Activated effector memory CD4-positive, alpha-beta T cell treated with anti-CD3 and anti-CD28 coated beads, Interleukin-2, amount 50 U/mL, for 16 hours (primary cell): ENCODE data around the gene KRT20.
"Not testable (repeated sequence)": the region's sequence is repeated elsewhere in the genome, so short reads cannot be mapped to it uniquely, and the experiment has no call there.

Experiments used
- DNase-seq: peaks from one replicate; pipeline ENCODE4 v3.0.0-alpha.2; 2020

KRT20 gene

GRCh38 chr17:40895106-40895730 is 10.2 kb upstream of the KRT20 start:
- DNase-seq, result no peak

DNA sequence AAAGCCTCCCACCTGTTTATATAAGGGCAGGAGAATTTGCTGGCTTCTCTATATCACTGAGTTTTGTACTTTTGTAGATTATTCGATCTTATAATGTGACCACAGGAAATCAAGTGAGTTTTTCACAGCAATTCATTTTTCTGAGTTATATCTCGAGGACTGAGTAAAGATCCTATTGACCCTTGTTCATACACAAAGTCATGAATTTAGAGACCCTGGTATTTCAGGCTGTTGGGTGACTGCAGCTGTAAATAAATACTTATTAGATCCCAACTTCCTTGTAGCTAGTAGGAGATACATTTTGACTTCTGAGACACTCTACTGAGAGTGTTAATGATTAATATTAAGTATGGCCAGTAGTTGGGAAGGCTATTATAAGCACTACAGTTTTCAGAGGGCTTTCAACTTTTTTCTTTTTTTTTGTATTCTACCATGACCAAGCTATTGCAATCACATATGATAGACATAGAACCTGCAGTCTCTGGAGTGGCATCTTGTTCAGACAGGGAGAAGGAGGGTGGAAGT is 3.2 kb upstream of the KRT20 start:
- no peak for DNase-seq

- no peak for DNase-seq
Observed at GRCh38 chr17:40886090-40886489, 1.0 kb upstream of the KRT20 start.

GRCh38 chr17:40883626-40884334 is 1.3 kb downstream of the KRT20 start:
- no peak for DNase-seq

- DNase-seq, result no peak
Observed at GRCh38 chr17:40883031-40883430, 2.0 kb downstream of the KRT20 start.

GRCh38 chr17:40879026-40879425 is 6.0 kb downstream of the KRT20 start:
- DNase-seq, result no peak

GRCh38 chr17:40878044-40878443 is 7.0 kb downstream of the KRT20 start:
- no peak for DNase-seq

DNA sequence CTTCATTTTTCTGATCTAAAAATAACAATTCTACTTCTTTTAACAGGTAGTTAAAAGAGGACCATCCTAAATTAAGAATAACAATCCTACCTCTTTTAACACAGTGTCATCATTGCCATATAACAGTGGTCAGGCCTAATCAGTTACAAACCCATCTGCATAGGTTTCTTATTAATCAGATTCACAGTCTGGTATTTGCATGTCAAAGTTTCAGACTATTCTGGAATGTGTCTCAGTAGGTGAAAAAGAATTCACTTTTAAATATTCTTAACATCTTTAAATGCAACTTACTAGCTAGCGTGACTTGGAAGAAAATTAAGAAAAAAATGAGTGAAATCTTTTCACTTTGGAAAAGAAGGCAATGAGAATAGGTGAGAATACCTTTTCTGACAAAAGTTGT is 11.2 kb downstream of the KRT20 start:
- no peak for DNase-seq

DNA sequence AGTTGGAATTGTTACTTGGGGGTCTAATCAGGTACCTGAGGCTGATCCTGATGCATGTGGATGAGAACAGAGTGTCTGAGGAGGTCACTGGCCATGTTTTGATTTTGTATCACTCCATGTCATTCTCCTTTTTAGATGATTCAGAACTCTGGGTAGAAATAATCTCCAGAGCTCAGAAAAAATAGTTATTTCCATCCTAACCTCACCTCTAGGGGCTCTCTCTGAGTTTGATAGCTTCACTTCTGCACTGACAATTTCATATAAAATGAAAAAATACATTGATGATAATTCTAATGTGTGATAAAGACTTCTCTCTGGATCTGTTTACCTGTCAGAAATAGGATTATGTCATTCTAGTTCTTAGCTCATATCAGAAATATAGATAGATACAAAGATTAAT is 11.8 kb downstream of the KRT20 start:
- DNase-seq, result no peak

- no peak for DNase-seq
Observed at GRCh38 chr17:40872416-40872815, 12.6 kb downstream of the KRT20 start.

DNA sequence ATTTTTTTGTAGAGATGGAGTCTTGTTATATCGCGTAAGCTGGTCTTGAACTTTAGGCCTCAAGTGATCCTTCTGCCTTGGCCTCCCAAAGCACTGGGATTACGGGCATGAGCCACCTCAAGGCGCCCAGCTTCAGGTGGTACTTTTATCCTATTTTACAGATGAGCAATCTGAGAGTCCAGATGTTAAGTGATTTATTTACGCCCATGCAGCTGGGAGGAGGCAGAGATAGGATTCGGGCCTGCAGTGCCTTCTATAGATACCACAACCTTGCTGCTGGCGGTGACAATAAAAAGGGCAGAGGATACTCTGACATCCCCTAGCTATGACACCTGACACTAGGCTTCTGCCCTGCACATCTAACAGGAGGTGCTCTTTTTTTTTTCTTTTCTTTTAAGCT is 13.7 kb downstream of the KRT20 start:
- no peak for DNase-seq

- no peak for DNase-seq
Observed at GRCh38 chr17:40870136-40870535, 14.9 kb downstream of the KRT20 start.

DNA sequence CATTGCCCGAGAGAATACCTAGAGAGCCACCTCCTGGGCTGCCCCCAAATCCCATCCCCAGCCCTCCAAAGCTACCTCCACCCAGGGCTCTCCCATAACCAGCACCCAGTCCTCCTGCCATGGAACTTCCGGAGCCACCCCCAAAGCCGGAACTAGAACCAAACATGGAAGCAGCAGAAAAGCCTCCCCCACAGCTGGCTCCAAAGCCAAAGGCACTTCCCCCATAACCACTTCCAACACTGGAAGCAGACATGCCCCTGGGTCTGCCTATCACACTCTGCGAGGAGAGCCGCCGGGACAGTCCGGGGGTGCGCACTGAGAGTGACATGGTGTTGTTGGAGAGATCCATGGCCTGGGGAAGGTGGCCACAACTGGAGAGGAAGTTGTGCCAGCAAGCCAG is 18.2 kb downstream of the KRT20 start, which contains the start of gene KRT12:
KRT12 (minus strand) TSS at position 386 of the 400 bp plus-strand sequence; CDS start at position 349, 37 bp downstream.
- DNase-seq, result no peak

DNA sequence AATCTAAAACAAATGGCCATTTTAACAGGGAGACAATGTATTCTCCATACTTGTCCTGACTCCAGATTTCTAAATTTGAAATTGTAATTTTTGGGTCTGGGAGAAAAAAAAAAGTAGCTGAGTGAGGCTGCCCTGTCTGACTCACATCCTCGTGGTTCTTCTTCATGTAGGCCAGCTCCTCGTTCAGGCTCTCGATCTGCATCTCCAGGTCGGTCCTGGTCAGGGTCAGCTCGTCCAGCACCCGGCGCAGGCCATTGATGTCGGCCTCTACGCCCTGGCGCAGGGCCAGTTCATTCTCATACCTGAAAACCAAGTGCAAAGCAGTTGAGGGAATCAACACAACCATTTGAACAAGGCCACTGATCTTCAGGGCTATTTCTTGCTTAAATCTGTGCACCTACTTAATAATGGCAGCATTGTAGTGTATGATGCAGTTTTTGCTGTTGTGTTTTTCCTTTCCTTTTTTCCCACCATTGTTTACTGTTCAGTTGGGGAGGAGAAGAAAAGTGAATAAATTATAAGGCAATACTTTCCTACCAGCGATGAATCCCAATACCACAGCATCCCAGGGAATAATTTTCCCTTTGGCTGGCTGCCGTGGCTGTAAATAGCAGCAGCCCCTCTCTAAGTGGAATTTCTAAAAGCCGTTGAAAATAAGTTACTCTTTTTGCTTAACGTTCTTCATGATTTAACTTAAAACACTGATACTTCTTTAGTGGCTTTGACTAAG is 20.2 kb downstream of the KRT20 start:
- no peak for DNase-seq

DNA sequence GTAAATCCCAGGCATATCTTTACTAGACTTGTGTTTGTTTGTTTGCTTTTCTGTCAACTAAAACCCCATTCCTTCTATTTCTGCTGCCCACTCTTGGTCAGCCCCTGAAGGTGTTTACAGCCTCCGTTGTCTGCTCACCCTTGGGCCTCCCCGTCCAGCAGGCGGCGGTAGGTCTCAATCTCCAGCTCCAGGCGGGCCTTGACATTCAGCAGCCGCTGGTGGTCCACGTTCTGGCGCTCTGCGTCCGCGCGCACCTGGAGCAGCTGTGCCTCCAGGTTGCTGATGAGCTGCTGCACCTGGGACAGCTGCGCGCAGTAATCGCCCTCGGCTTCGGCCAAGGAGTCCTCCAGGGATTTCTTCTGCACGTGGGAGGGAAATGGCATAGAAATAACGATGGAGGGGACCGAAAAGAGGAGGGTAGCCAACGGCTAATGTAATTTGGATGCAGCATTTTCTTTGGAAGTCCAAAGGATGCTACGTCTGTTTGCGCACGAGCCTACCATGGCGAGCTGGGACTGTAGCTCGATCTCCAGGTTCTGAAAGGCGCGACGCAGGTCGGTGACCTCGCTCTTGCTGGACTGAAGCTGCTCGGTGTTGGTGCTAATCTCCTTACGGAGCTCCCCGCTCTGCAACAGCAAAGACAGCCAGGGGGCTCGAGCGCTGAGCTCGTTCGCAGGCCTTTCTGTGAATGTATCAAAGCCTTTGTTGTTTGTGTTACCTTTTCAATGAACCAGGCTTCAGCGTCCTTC is 21.9 kb downstream of the KRT20 start:
- DNase-seq, result no peak

- DNase-seq, result no peak
Observed at GRCh38 chr17:40859536-40859935, 25.5 kb downstream of the KRT20 start.

- not testable (repeated sequence) for DNase-seq
Observed at GRCh38 chr17:40858667-40859066, 26.4 kb downstream of the KRT20 start.

- DNase-seq, result no peak
Observed at GRCh38 chr17:40857535-40857934, 27.5 kb downstream of the KRT20 start.

DNA sequence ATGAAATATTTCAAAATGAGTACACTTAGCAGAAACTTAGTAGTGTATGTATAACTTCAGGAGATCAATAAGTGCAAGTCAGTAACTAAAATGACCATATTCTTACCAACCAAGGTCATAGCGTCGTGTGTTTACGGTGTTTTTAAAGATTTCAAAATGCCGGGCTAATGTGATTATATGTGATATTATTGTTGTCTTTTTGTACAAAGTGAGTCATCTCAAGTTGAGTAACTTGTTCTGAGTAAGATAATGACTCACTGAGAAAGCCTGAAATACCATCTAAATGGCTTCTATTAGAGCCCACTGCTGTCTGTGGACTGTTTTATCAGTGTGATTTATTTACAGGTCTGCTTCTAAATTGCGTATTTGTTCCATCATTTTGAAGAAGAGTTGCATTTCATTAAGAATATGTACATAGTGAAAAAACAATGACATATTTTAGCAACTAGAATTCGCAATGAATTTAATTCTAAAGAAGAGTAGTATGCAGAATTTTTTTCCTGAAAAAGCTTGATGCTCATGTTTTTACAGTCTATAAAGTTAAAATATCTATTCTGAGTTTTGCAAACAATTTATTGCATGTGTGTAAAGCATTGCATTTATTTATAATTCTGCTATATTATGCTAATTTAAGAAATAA is 30.7 kb downstream of the KRT20 start:
- no peak for DNase-seq

GRCh38 chr17:40852364-40852763 is 32.7 kb downstream of the KRT20 start:
- DNase-seq, result no peak

DNA sequence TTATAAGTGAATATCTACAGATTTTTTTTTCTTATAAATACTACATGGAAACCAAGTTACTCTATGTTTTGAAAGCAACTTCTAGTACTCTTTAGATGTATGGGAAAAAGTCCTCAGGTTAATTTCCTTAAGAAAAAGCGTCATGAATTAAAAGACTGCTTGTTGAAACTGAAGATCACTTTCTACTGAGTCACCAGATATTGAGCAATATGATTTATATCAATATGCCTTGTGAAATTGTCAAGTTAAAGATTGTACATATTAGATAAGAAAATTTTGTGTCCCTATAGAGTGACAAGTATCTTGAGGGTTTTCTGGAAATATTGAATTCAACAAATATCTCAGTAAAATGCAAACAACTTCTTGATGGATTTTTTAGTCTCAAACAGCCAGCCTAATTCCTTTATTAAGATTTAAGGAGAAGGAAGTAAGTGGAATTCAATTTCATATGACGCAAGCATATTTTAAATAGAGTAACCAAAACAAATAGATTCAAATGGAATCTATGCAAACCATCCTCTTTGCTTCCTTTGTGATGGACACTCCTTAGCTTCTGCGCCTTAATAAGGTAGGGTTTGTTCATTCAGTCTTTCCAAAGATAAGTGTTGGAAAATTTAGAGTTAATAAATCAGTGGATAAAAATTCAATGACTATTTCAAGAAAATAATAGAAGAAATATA is 34.6 kb downstream of the KRT20 start:
- DNase-seq, result no peak

GRCh38 chr17:40849723-40850122 is 35.3 kb downstream of the KRT20 start:
- DNase-seq, result no peak
